HEK293 (cell line): ENCODE measurements around the gene SMIM27.

Experiments used
- KLF8 ChIP-seq: fragments of 450-650 bp; formaldehyde crosslinking; IDR thresholded peaks from 2 replicates; pipeline ENCODE4 v1.5.1; 2016; ENCODE audit warnings: missing biosample characterization, missing genetic modification characterization
- PRDM1 ChIP-seq: fragments of 450-650 bp; formaldehyde crosslinking; IDR thresholded peaks from 2 replicates; pipeline ENCODE4; 2016; ENCODE audit warnings: missing biosample characterization, missing genetic modification characterization
- ZIC2 ChIP-seq: fragments of 450-650 bp; formaldehyde crosslinking; IDR thresholded peaks from 2 replicates; pipeline ENCODE4 v1.5.1; 2016; ENCODE audit warnings: missing biosample characterization, missing genetic modification characterization
- ZNF184 ChIP-seq: fragments of 450-650 bp; IDR thresholded peaks from 2 replicates; pipeline ENCODE4 v1.5.1; 2018; ENCODE audit warnings: missing biosample characterization, mild to moderate bottlenecking, missing genetic modification characterization
- ZNF629 ChIP-seq: fragments of 450-650 bp; formaldehyde crosslinking; IDR thresholded peaks from 2 replicates; pipeline ENCODE4 v1.5.1; 2017; ENCODE audit warnings: missing biosample characterization, missing genetic modification characterization
- ZNF768 ChIP-seq: fragments of 450-650 bp; formaldehyde crosslinking; IDR thresholded peaks from 2 replicates; pipeline ENCODE4 v1.5.1; 2018; ENCODE audit warnings: missing biosample characterization, mild to moderate bottlenecking, missing genetic modification characterization
- TF ChIP-seq, protein P1 (sequence below): fragments of 450-650 bp; formaldehyde crosslinking; IDR thresholded peaks from 2 replicates; pipeline ENCODE4 v1.5.1; 2016; ENCODE audit warnings: missing biosample characterization, missing genetic modification characterization
- TF ChIP-seq, protein P2 (sequence below): fragments of 450-650 bp; formaldehyde crosslinking; IDR thresholded peaks from 2 replicates; pipeline ENCODE4 v1.5.1; 2017; ENCODE audit warnings: missing biosample characterization, missing genetic modification characterization
- TF ChIP-seq, protein P3 (sequence below): fragments of 450-650 bp; formaldehyde crosslinking; IDR thresholded peaks from 2 replicates; pipeline ENCODE4 v1.5.1; 2017; ENCODE audit warnings: missing biosample characterization, missing genetic modification characterization

DNA sequence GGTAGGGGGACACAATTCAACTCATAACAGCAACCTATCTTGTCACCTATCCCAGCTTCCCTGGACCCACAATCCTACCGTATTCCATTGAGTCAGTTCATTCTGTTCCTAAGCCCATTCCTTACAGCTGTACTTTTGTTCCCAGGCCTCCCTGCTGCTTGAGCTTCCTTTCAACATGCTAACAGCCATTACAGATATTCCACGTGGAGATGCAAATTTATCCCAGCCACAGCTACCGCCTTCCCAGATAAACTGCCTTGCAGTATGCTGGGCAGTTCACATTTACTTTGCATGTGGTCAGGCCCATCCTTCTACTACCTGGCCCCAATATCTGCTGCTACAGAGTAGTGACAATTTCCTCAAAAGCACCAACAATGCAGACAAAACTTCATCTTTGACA is 49.1 kb upstream of the SMIM27 start:
- TF ChIP-seq PRDM1: no peak
- TF ChIP-seq, protein P1, sequence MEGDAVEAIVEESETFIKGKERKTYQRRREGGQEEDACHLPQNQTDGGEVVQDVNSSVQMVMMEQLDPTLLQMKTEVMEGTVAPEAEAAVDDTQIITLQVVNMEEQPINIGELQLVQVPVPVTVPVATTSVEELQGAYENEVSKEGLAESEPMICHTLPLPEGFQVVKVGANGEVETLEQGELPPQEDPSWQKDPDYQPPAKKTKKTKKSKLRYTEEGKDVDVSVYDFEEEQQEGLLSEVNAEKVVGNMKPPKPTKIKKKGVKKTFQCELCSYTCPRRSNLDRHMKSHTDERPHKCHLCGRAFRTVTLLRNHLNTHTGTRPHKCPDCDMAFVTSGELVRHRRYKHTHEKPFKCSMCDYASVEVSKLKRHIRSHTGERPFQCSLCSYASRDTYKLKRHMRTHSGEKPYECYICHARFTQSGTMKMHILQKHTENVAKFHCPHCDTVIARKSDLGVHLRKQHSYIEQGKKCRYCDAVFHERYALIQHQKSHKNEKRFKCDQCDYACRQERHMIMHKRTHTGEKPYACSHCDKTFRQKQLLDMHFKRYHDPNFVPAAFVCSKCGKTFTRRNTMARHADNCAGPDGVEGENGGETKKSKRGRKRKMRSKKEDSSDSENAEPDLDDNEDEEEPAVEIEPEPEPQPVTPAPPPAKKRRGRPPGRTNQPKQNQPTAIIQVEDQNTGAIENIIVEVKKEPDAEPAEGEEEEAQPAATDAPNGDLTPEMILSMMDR (tag by site-specific recombination): no peak
- no peak for TF ChIP-seq ZNF629 (tag by site-specific recombination)
- TF ChIP-seq, protein P2, sequence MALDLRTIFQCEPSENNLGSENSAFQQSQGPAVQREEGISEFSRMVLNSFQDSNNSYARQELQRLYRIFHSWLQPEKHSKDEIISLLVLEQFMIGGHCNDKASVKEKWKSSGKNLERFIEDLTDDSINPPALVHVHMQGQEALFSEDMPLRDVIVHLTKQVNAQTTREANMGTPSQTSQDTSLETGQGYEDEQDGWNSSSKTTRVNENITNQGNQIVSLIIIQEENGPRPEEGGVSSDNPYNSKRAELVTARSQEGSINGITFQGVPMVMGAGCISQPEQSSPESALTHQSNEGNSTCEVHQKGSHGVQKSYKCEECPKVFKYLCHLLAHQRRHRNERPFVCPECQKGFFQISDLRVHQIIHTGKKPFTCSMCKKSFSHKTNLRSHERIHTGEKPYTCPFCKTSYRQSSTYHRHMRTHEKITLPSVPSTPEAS: no peak
- TF ChIP-seq ZNF184 (tag by site-specific recombination): no peak
- TF ChIP-seq KLF8 (tag by site-specific recombination): no peak
- no peak for TF ChIP-seq ZIC2
- TF ChIP-seq ZNF768 (tag by site-specific recombination): no peak
- TF ChIP-seq, protein P3, sequence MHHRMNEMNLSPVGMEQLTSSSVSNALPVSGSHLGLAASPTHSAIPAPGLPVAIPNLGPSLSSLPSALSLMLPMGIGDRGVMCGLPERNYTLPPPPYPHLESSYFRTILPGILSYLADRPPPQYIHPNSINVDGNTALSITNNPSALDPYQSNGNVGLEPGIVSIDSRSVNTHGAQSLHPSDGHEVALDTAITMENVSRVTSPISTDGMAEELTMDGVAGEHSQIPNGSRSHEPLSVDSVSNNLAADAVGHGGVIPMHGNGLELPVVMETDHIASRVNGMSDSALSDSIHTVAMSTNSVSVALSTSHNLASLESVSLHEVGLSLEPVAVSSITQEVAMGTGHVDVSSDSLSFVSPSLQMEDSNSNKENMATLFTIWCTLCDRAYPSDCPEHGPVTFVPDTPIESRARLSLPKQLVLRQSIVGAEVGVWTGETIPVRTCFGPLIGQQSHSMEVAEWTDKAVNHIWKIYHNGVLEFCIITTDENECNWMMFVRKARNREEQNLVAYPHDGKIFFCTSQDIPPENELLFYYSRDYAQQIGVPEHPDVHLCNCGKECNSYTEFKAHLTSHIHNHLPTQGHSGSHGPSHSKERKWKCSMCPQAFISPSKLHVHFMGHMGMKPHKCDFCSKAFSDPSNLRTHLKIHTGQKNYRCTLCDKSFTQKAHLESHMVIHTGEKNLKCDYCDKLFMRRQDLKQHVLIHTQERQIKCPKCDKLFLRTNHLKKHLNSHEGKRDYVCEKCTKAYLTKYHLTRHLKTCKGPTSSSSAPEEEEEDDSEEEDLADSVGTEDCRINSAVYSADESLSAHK: no peak
